Hypothalamus (tissue), 51 donors: ENCODE measurements around the gene VAMP1.
"Not testable (repeated sequence)": the region's sequence is repeated elsewhere in the genome, so short reads cannot be mapped to it uniquely, and the experiment has no call there.

Source experiments
- DNase-seq, 51 donors: peaks; one replicate each; lab custom pipeline; 2025; lab: John Stamatoyannopoulos, UW

The VAMP1 gene

GRCh38 chr12:6427796-6428195, 42.7 kb downstream of the VAMP1 start:
- not testable (repeated sequence) for DNase-seq

- peak in 3 of 51 donors; percentile 9 to 75 (median 28) for DNase-seq
Measured at GRCh38 chr12:6426882-6427671, 43.4 kb downstream of the VAMP1 start.

- peak in 18 of 51 donors; percentile 5 to 44 (median 22) for DNase-seq
Measured at GRCh38 chr12:6425590-6426531, 44.6 kb downstream of the VAMP1 start.

GRCh38 chr12:6424866-6425265, 45.6 kb downstream of the VAMP1 start:
- no peak for DNase-seq

GRCh38 chr12:6424008-6424347, 46.5 kb downstream of the VAMP1 start:
- DNase-seq, result no peak

GRCh38 chr12:6423267-6424007, 47.0 kb downstream of the VAMP1 start:
- DNase-seq, result peak in 46 of 51 donors; percentile 8 to 83 (median 60)

- no peak for DNase-seq
Measured at GRCh38 chr12:6420364-6420763, 50.1 kb downstream of the VAMP1 start.

GRCh38 chr12:6418796-6419195, 51.7 kb downstream of the VAMP1 start:
- DNase-seq, result no peak

- DNase-seq, result peak in 3 of 51 donors; percentile 6 to 36 (median 8)
Measured at GRCh38 chr12:6416596-6416995, 53.9 kb downstream of the VAMP1 start.
